ENCODE data around the gene KDM7A.

KDM7A gene

GRCh38 chr7:140192176-140192575 is 15.4 kb upstream of the KDM7A start:
- TF ChIP-seq CTCF (IDR thresholded peaks at IDR 0.05; ENCODE audit: insufficient read depth, low read depth, low read length, missing control alignments), result no peak

GRCh38 chr7:140190588-140190987 is 13.8 kb upstream of the KDM7A start:
- DNase-seq (ENCODE audit: low read depth), result no peak
- no peak for TF ChIP-seq CTCF (IDR thresholded peaks at IDR 0.05; ENCODE audit: insufficient read depth, low read depth, low read length, missing control alignments)
- H3K4me3 ChIP-seq (ENCODE audit: low read length), result no peak overlapping the region

More at GRCh38 chr7:140192176-140192575, 15.4 kb upstream of the KDM7A start:
- no peak overlapping the region for H3K4me3 ChIP-seq (ENCODE audit: low read length)
- DNase-seq (ENCODE audit: low read depth), result no peak

DNA sequence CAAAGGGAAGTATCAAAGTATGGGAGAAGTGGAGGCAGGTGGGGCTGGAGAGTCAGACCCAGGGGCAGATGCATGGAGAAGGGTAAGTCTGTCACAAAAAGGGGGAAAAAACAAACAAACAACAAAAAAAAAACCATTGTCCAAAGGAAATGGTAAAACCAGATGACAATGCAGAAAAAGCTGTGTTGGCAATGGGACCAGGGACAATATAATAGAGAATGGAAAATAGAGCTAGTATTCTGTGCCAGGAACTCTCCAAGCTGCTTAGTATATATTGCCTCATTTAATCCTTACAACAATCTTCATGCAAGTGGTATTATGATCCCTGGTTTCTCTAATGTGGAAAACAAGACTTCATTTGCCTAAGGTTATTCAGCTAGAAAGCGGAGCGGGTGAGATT is 13.1 kb upstream of the KDM7A start:
- DNase-seq (ENCODE audit: low read depth), result no peak
- TF ChIP-seq CTCF (IDR thresholded peaks at IDR 0.05; ENCODE audit: insufficient read depth, low read depth, low read length, missing control alignments), result no peak
- H3K4me3 ChIP-seq (ENCODE audit: low read length), result no peak overlapping the region

DNA sequence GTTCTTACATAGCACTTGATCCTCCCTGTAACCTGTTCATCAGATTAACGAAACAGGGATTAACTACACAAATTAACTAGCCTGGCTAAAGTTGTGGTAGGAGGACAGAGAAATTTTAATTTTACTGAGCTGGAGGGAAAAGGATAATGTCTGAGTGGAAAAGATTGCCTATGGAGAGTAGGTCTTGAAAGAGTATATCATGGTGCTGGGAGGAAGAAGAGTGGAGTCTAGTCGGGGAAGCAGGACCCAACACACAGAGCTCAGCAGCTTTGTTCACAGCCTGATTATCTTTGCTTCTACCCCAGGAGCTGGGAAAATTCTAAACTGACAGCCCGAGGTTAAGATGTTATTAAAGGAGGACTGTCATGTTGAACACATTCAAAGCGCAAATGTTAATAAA is 6.1 kb upstream of the KDM7A start:
- no peak for TF ChIP-seq CTCF (IDR thresholded peaks at IDR 0.05; ENCODE audit: insufficient read depth, low read depth, low read length, missing control alignments)
- DNase-seq (ENCODE audit: low read depth), result no peak
- H3K4me3 ChIP-seq (ENCODE audit: low read length), result no peak overlapping the region

GRCh38 chr7:140179339-140179738 is 2.6 kb upstream of the KDM7A start:
- no peak overlapping the region for H3K4me3 ChIP-seq (ENCODE audit: low read length)
- no peak for TF ChIP-seq CTCF (IDR thresholded peaks at IDR 0.05; ENCODE audit: insufficient read depth, low read depth, low read length, missing control alignments)
- DNase-seq (ENCODE audit: low read depth), result no peak

- DNase-seq (ENCODE audit: low read depth), result no peak
- peak overlapping the region; percentile 56 for H3K4me3 ChIP-seq (ENCODE audit: low read length)
- no peak for TF ChIP-seq CTCF (IDR thresholded peaks at IDR 0.05; ENCODE audit: insufficient read depth, low read depth, low read length, missing control alignments)
Measured at GRCh38 chr7:140176122-140176701, 571 bp downstream of the KDM7A start.

Measured in epithelial cell of esophagus (primary cell).